GM23248 (cell line): ENCODE data around the gene SIAH3. TPM values are rescaled to one million over a fixed set of nuclear protein-coding genes. Genes with fewer than 3 reads are reported as not detected.

Experiments used
- DNase-seq: peaks from one replicate; pipeline ENCODE4 v3.0.0-alpha.2; 2015
- H2AFZ ChIP-seq: fragments of 200-600 bp; sonication (generic); 2 replicates; pipeline ENCODE4 v1.6.1; 2016; ENCODE audit warnings: antibody characterized with exemption
- H3F3A ChIP-seq: fragments of 200-600 bp; sonication (generic); 2 replicates; pipeline ENCODE4 v1.6.1; 2016; ENCODE audit warnings: mild to moderate bottlenecking, antibody characterized with exemption, mixed run types; ENCODE audit not compliant: insufficient read depth
- H3K27ac ChIP-seq: fragments of 200-600 bp; sonication (generic); 2 replicates; pipeline ENCODE4 v1.5.1; 2016; ENCODE audit warnings: mild to moderate bottlenecking
- H3K27me3 ChIP-seq: fragments of 200-600 bp; sonication (generic); replicated peaks from 2 replicates; pipeline ENCODE4 v1.6.1; 2016; ENCODE audit warnings: mild to moderate bottlenecking; ENCODE audit not compliant: insufficient read depth
- H3K36me3 ChIP-seq: fragments of 200-600 bp; sonication (generic); 2 replicates; pipeline ENCODE4 v1.6.1; 2016; ENCODE audit warnings: low read depth, mild to moderate bottlenecking
- H3K4me1 ChIP-seq: fragments of 200-600 bp; sonication (generic); 2 replicates; pipeline ENCODE4 v1.6.1; 2016; ENCODE audit warnings: mild to moderate bottlenecking; ENCODE audit not compliant: insufficient read depth
- H3K4me2 ChIP-seq: fragments of 200-600 bp; sonication (generic); one replicate; pipeline ENCODE4 v1.6.1; 2016; ENCODE audit warnings: mild to moderate bottlenecking; ENCODE audit not compliant: unreplicated experiment
- H3K4me3 ChIP-seq: fragments of 200-600 bp; sonication (generic); 2 replicates; pipeline ENCODE4 v1.5.1; 2016; ENCODE audit warnings: mild to moderate bottlenecking
- H3K79me2 ChIP-seq: fragments of 200-600 bp; sonication (generic); 2 replicates; pipeline ENCODE4 v1.6.1; 2016; ENCODE audit warnings: mild to moderate bottlenecking; ENCODE audit not compliant: insufficient read depth
- H3K9ac ChIP-seq: fragments of 200-600 bp; sonication (generic); 2 replicates; pipeline ENCODE4 v1.6.1; 2016; ENCODE audit warnings: mild to moderate bottlenecking
- H3K9me2 ChIP-seq: fragments of 200-600 bp; sonication (generic); 2 replicates; pipeline ENCODE4 v1.6.1; 2016; ENCODE audit warnings: mixed run types, mild to moderate bottlenecking, moderate library complexity; ENCODE audit not compliant: insufficient read depth
- H3K9me3 ChIP-seq: fragments of 200-600 bp; sonication (generic); one replicate; pipeline ENCODE4 v1.6.1; 2017; ENCODE audit warnings: low read depth
- H4K20me1 ChIP-seq: fragments of 200-600 bp; sonication (generic); 2 replicates; pipeline ENCODE4 v1.6.0; 2016; ENCODE audit not compliant: insufficient read depth
- EZH2 ChIP-seq: fragments of 200-600 bp; sonication (generic); IDR thresholded peaks from 2 replicates; pipeline ENCODE4 v1.6.1; 2018; ENCODE audit warnings: antibody characterized with exemption, mild to moderate bottlenecking; ENCODE audit not compliant: insufficient read depth, poor library complexity, severe bottlenecking
- EZH2phosphoT487 ChIP-seq: fragments of 200-600 bp; sonication (generic); IDR thresholded peaks from 2 replicates; pipeline ENCODE4 v1.6.1; 2018; ENCODE audit warnings: antibody characterized with exemption, moderate library complexity, mild to moderate bottlenecking, low read depth; ENCODE audit not compliant: insufficient read depth
- WGBS, 2 experiments: methylation state at CpG; one replicate each; pipeline ENCODE4 v1.1.6; 2015 to 2017; ENCODE audit warnings: low lambda C conversion rate in 2 of 2, low coverage in 1 of 2; ENCODE audit errors: missing lambda C conversion rate in 2 of 2; 5-methylcytosine and 5-hydroxymethylcytosine counted together
- in situ Hi-C: fragments of 300-500 bp; cut with MboI; formaldehyde crosslinking; loops from 2 replicates; pipeline ENCODE4 v1.15.0; 2020
- polyA plus RNA-seq: library from polyadenylated mRNA; unstranded; fragments of >200 nt; fragmentation: Nextera tagmentation; extraction: Ambion mirVana; gene quantifications from 2 replicates; pipeline ENCODE4 v1.2.1, GENCODE V29; 2016
- total RNA-seq: library from RNA; depleted of rRNA; stranded (reverse); fragments of >200 nt; shearing (Covaris generic); gene quantifications from 2 replicates; pipeline ENCODE4 v1.2.3, GENCODE V29; 2014

The SIAH3 gene
- total and polyA plus RNA-seq, 2 experiments from 2014 or later = not detected

GRCh38 chr13:45747071-45747470, 104.5 kb downstream of the SIAH3 start:
- Histone ChIP-seq H3K9me2 (no peaks in the 10 kb centered on the region), H3K4me2 (no peak overlapping the region), H3K4me3 (no peak overlapping the region), H3K36me3 (no peaks in the 10 kb centered on the region), H3K27ac (no peak overlapping the region), H2AFZ (no peak overlapping the region), H3F3A (no peaks in the 10 kb centered on the region), H3K27me3 (peaks cover under 1% of the 10 kb centered on the region; the same call in 1 of the 2 replicates), H4K20me1 (no peaks in the 10 kb centered on the region), H3K79me2 (no peaks in the 10 kb centered on the region), H3K9ac (no peak overlapping the region), H3K4me1 (no peaks in the 10 kb centered on the region), H3K9me3 (no peaks in the 10 kb centered on the region)
- in situ Hi-C loops = no loop called here
- TF ChIP-seq EZH2 (no peak), EZH2phosphoT487 (no peak)
- 15 to 17% methylated on average over 2 of the region's 2 CpGs for WGBS, 2 experiments
- no peak for DNase-seq

GRCh38 chr13:45744979-45745378, 106.6 kb downstream of the SIAH3 start:
- Histone ChIP-seq H2AFZ (no peak overlapping the region), H3K9ac (no peak overlapping the region), H3K4me1 (no peaks in the 10 kb centered on the region), H3K36me3 (no peaks in the 10 kb centered on the region), H3K4me2 (no peak overlapping the region), H3K4me3 (no peak overlapping the region), H3K9me2 (no peaks in the 10 kb centered on the region), H3K9me3 (no peaks in the 10 kb centered on the region), H3F3A (no peaks in the 10 kb centered on the region), H3K27me3 (peaks cover 13% of the 10 kb centered on the region; the same call in 1 of the 2 replicates), H3K79me2 (no peaks in the 10 kb centered on the region), H3K27ac (no peak overlapping the region), H4K20me1 (no peaks in the 10 kb centered on the region)
- TF ChIP-seq EZH2phosphoT487 = no peak
- no peak for TF ChIP-seq EZH2
- in situ Hi-C loops = no loop called here
- no peak for DNase-seq
- 18 to 30% methylated on average over 3 of the region's 3 CpGs for WGBS, 2 experiments

- in situ Hi-C loops = no loop called here
- H2AFZ ChIP-seq = no peak overlapping the region
- H3K9me2 ChIP-seq = no peaks in the 10 kb centered on the region
- H4K20me1 ChIP-seq = no peaks in the 10 kb centered on the region
- no peak for DNase-seq
- H3K4me3 ChIP-seq = no peak overlapping the region
- no peaks in the 10 kb centered on the region for H3K79me2 ChIP-seq
- peaks cover 13% of the 10 kb centered on the region; the same call in 1 of the 2 replicates for H3K27me3 ChIP-seq
- H3K9me3 ChIP-seq = no peaks in the 10 kb centered on the region
- no peak overlapping the region for H3K9ac ChIP-seq
- H3K27ac ChIP-seq = no peak overlapping the region
- no peaks in the 10 kb centered on the region for H3F3A ChIP-seq
- TF ChIP-seq EZH2 (no peak), EZH2phosphoT487 (no peak)
- no peak overlapping the region for H3K4me2 ChIP-seq
- 47 to 49% methylated on average over 5 of the region's 5 CpGs for WGBS, 2 experiments
- H3K36me3 ChIP-seq = no peaks in the 10 kb centered on the region
- H3K4me1 ChIP-seq = no peaks in the 10 kb centered on the region
These were observed 108.6 kb downstream of the SIAH3 start for GRCh38 chr13:45742985-45743384.

GRCh38 chr13:45737571-45738017, 114.0 kb downstream of the SIAH3 start:
- no peaks in the 10 kb centered on the region for H3K9me2 ChIP-seq
- WGBS, 2 experiments = 15 to 25% methylated on average over 2 of the region's 2 CpGs
- in situ Hi-C loops = no loop called here
- no peak overlapping the region for H3K27ac ChIP-seq
- no peak overlapping the region for H3K4me2 ChIP-seq
- H3K4me3 ChIP-seq = no peak overlapping the region
- H3F3A ChIP-seq = no peaks in the 10 kb centered on the region
- H3K9ac ChIP-seq = no peak overlapping the region
- no peak for TF ChIP-seq EZH2phosphoT487
- no peak for TF ChIP-seq EZH2
- DNase-seq = no peak
- no peaks in the 10 kb centered on the region for H3K79me2 ChIP-seq
- no peak overlapping the region for H2AFZ ChIP-seq
- no peaks in the 10 kb centered on the region for H3K9me3 ChIP-seq
- H4K20me1 ChIP-seq = no peaks in the 10 kb centered on the region
- no peaks in the 10 kb centered on the region for H3K36me3 ChIP-seq
- H3K27me3 ChIP-seq = peaks cover 16% of the 10 kb centered on the region; the same call in 1 of the 2 replicates
- no peaks in the 10 kb centered on the region for H3K4me1 ChIP-seq

- Histone ChIP-seq H3K79me2 (no peaks in the 10 kb centered on the region), H3K4me2 (no peak overlapping the region), H3K9ac (no peak overlapping the region), H3K27me3 (peaks cover 31% of the 10 kb centered on the region; the same call in 1 of the 2 replicates), H3K4me3 (no peak overlapping the region), H4K20me1 (no peaks in the 10 kb centered on the region), H3K9me2 (no peaks in the 10 kb centered on the region), H3K27ac (no peak overlapping the region), H3F3A (no peaks in the 10 kb centered on the region), H3K4me1 (no peaks in the 10 kb centered on the region), H2AFZ (no peak overlapping the region), H3K9me3 (no peaks in the 10 kb centered on the region), H3K36me3 (no peaks in the 10 kb centered on the region)
- 31 to 32% methylated on average over 5 of the region's 5 CpGs for WGBS, 2 experiments
- no peak for DNase-seq
- in situ Hi-C loops = no loop called here
- TF ChIP-seq EZH2phosphoT487 (no peak), EZH2 (no peak)
These were observed 118.2 kb downstream of the SIAH3 start for GRCh38 chr13:45733361-45733760.
